MM.1S (cell line): Measurements from ENCODE around the gene TBX2.

Experiments
- DNase-seq: peaks from one replicate; pipeline ENCODE4 v3.0.0-alpha.2; 2015
- H2AFZ ChIP-seq: fragments of 300-600 bp; sonication (generic); 2 replicates; pipeline ENCODE4 v1.6.0; 2016; ENCODE audit warnings: antibody characterized with exemption, low read length
- H3F3A ChIP-seq: fragments of 300-600 bp; sonication (generic); 2 replicates; pipeline ENCODE4 v1.6.1; 2016; ENCODE audit warnings: mild to moderate bottlenecking, antibody characterized with exemption, low read length, moderate library complexity, mixed read lengths; ENCODE audit not compliant: insufficient read depth
- H3K27ac ChIP-seq: fragments of 300-600 bp; sonication (generic); 2 replicates; pipeline ENCODE4 v1.5.1; 2016; ENCODE audit warnings: mild to moderate bottlenecking, low read length
- H3K27me3 ChIP-seq: fragments of 300-600 bp; sonication (generic); replicated peaks from 2 replicates; pipeline ENCODE4 v1.6.0; 2016; ENCODE audit warnings: low read length; ENCODE audit not compliant: insufficient read depth
- H3K36me3 ChIP-seq: fragments of 300-600 bp; sonication (generic); replicated peaks from 2 replicates; pipeline ENCODE4 v1.6.1; 2016; ENCODE audit warnings: mild to moderate bottlenecking, low read length, mixed read lengths; ENCODE audit not compliant: insufficient read depth
- H3K4me1 ChIP-seq: fragments of 300-600 bp; sonication (generic); 2 replicates; pipeline ENCODE4 v1.6.1; 2016; ENCODE audit warnings: low read length, mixed read lengths
- H3K4me2 ChIP-seq: fragments of 300-600 bp; sonication (generic); 2 replicates; pipeline ENCODE4 v1.6.0; 2016; ENCODE audit warnings: low read depth, low read length
- H3K4me3 ChIP-seq: fragments of 300-600 bp; sonication (generic); 2 replicates; pipeline ENCODE4 v1.5.1; 2016; ENCODE audit warnings: low read length, mixed read lengths
- H3K79me2 ChIP-seq: fragments of 300-600 bp; sonication (generic); 2 replicates; pipeline ENCODE4 v1.6.1; 2016; ENCODE audit warnings: mixed run types, low read length, mixed read lengths
- H3K9ac ChIP-seq: fragments of 300-600 bp; sonication (generic); 2 replicates; pipeline ENCODE4 v1.6.1; 2016; ENCODE audit warnings: low read length, mixed read lengths
- H3K9me2 ChIP-seq: fragments of 300-600 bp; sonication (generic); replicated peaks from 2 replicates; pipeline ENCODE4 v1.6.1; 2016; ENCODE audit warnings: mild to moderate bottlenecking, low read length, mixed read lengths; ENCODE audit not compliant: insufficient read depth
- H3K9me3 ChIP-seq: fragments of 300-600 bp; sonication (generic); replicated peaks from 2 replicates; pipeline ENCODE4 v1.6.1; 2016; ENCODE audit warnings: mild to moderate bottlenecking, low read length, mixed read lengths; ENCODE audit not compliant: insufficient read depth
- H4K20me1 ChIP-seq: fragments of 300-600 bp; sonication (generic); 2 replicates; pipeline ENCODE4 v1.6.1; 2016; ENCODE audit warnings: mild to moderate bottlenecking, low read length, moderate library complexity, mixed read lengths; ENCODE audit not compliant: insufficient read depth
- CTCF ChIP-seq: fragments of 300-600 bp; sonication (generic); IDR thresholded peaks from 2 replicates; pipeline ENCODE4 v1.5.1; 2016; ENCODE audit warnings: antibody characterized with exemption, low read length, mixed read lengths
- EZH2 ChIP-seq: fragments of 300-600 bp; sonication (generic); optimal IDR thresholded peaks from 2 replicates; pipeline ENCODE3; 2017; ENCODE audit warnings: low read depth, mild to moderate bottlenecking, antibody characterized with exemption, low read length, mixed read lengths
- EZH2phosphoT487 ChIP-seq: fragments of 300-600 bp; sonication (generic); IDR thresholded peaks from 2 replicates; pipeline ENCODE4 v1.6.1; 2018; ENCODE audit warnings: antibody characterized with exemption, low read length

Gene TBX2

GRCh38 chr17:61416211-61416539 lies 16.5 kb downstream of the TBX2 start:
- no peak overlapping the region for H3K27ac ChIP-seq
- no peak overlapping the region for H3K9ac ChIP-seq
- H3K27me3 ChIP-seq, result no peaks in the 10 kb centered on the region
- no peaks in the 10 kb centered on the region for H3F3A ChIP-seq
- DNase-seq, result no peak
- TF ChIP-seq EZH2, result no peak
- TF ChIP-seq EZH2phosphoT487, result no peak
- no peak for TF ChIP-seq CTCF
- no peaks in the 10 kb centered on the region for H4K20me1 ChIP-seq
- H2AFZ ChIP-seq, result peak overlapping the region; percentile 76
- H3K9me2 ChIP-seq, result no peaks in the 10 kb centered on the region
- H3K79me2 ChIP-seq, result no peaks in the 10 kb centered on the region
- H3K4me3 ChIP-seq, result no peak overlapping the region
- no peaks in the 10 kb centered on the region for H3K36me3 ChIP-seq
- H3K4me1 ChIP-seq, result no peaks in the 10 kb centered on the region
- peak overlapping the region; percentile 90; the same call in 1 of the 2 replicates for H3K4me2 ChIP-seq
- H3K9me3 ChIP-seq, result no peaks in the 10 kb centered on the region

GRCh38 chr17:61416540-61417363 lies 17.1 kb downstream of the TBX2 start:
- peak; percentile 74 for DNase-seq
- Histone ChIP-seq H3K4me1 (no peaks in the 10 kb centered on the region), H3K4me2 (peak overlapping the region; percentile 90), H3F3A (no peaks in the 10 kb centered on the region), H3K9me3 (no peaks in the 10 kb centered on the region), H3K9me2 (no peaks in the 10 kb centered on the region), H2AFZ (peak overlapping the region; percentile 76), H3K36me3 (no peaks in the 10 kb centered on the region), H4K20me1 (no peaks in the 10 kb centered on the region), H3K9ac (no peak overlapping the region; the same call in 1 of the 2 replicates), H3K27ac (no peak overlapping the region), H3K4me3 (peak overlapping the region; percentile 29; the same call in 1 of the 2 replicates), H3K79me2 (no peaks in the 10 kb centered on the region), H3K27me3 (no peaks in the 10 kb centered on the region)
- TF ChIP-seq EZH2 (no peak), CTCF (peak; percentile 91)

- no peaks in the 10 kb centered on the region for H3K9me3 ChIP-seq
- no peak overlapping the region for H3K4me3 ChIP-seq
- no peak overlapping the region for H3K4me2 ChIP-seq
- no peaks in the 10 kb centered on the region for H3K36me3 ChIP-seq
- H3K27me3 ChIP-seq, result no peaks in the 10 kb centered on the region
- H2AFZ ChIP-seq, result no peak overlapping the region
- no peaks in the 10 kb centered on the region for H3F3A ChIP-seq
- no peak overlapping the region for H3K9ac ChIP-seq
- H3K4me1 ChIP-seq, result no peaks in the 10 kb centered on the region
- no peak for TF ChIP-seq EZH2phosphoT487
- no peak for TF ChIP-seq CTCF
- no peak for TF ChIP-seq EZH2
- H3K79me2 ChIP-seq, result no peaks in the 10 kb centered on the region
- H3K9me2 ChIP-seq, result no peaks in the 10 kb centered on the region
- H3K27ac ChIP-seq, result no peak overlapping the region
- H4K20me1 ChIP-seq, result no peaks in the 10 kb centered on the region
- no peak for DNase-seq
Measured at GRCh38 chr17:61418449-61418848, 18.8 kb downstream of the TBX2 start.
